Glomerular endothelial cell (primary cell): ENCODE results near the gene CFD. TPM values are rescaled to one million over a fixed set of nuclear protein-coding genes. Genes with fewer than 3 reads are reported as not detected.
"Not testable (repeated sequence)": the region's sequence is repeated elsewhere in the genome, so short reads cannot be mapped to it uniquely, and the experiment has no call there.

Source experiments
- DNase-seq: peaks from one replicate; pipeline ENCODE4 v3.0.0-alpha.2; 2011; ENCODE audit warnings: low read depth, low spot score; ENCODE audit errors: extremely low read depth
- total RNA-seq: library from RNA; depleted of rRNA; stranded (reverse); fragments of >200 nt; gene quantifications from 2 replicates; pipeline ENCODE4 v1.2.3, GENCODE V29; 2015

CFD gene
- total RNA-seq, 1 donor from 2014 or later = 1.2 TPM

DNA sequence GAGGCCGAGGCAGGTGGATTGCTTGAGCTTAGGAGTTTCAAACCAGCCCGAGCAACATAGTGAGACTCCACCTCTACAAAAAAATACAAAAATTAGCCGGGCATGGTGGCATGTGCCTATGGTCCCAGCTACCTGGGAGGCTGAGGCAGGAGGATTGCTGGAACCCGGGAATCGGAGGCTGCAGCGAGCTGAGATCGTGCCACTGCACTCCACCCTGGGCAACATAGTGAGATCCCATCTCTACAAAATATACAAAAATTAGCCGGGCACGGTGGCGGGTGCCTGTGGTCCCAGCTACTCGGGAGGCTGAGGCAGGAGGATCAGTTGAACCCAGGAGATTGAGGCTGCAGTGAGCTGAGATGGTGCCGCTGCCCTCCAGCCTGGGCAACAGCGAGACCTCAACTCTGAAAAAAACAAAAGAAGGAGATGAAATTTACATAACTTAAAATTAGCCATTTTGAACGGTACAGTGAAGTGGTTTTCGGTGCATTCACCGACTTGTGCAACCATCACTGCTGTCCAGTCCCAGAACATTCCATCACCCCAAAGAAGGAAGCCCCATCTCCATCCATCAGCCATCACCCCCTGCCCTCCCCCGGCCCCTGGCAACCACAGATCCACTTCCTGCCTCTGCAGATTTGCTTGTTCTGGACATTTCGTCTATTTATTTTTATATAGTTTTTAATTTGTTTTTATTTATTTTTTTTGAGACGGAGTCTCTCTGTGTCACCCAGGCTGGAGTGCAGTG is 33.4 kb upstream of the CFD start:
- DNase-seq = no peak

- no peak for DNase-seq
These were observed 32.2 kb upstream of the CFD start for GRCh38 chr19:827314-827709.

DNA sequence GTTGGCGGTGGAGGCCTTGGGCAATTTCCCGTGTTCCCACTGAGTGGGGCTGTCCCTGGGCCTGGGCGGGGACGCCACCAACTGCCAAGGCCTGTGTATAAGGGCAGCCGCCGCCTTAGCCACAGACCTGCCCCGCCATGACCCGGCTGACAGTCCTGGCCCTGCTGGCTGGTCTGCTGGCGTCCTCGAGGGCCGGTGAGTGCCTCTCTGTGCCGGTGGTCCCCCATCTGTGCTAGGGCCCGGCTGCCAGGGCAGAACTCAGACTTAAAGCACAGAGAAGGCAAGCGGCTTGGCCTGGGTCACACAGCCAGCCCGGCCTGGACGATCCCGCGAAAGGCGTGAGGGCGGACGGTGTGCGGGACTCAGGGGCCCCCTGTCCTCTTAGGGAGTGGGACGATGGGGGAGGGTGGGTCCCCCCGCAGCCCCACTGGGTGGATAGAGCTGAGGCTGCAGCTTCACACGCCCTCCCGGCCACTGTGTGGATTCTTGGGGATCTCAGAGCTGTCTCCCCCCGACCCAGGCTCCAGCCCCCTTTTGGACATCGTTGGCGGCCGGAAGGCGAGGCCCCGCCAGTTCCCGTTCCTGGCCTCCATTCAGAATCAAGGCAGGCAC is 31.6 kb upstream of the CFD start, which contains the start of gene AZU1:
Gene AZU1, plus strand, starts transcription at position 128 of the 612 bp plus-strand sequence. Its CDS starts 10 bp downstream, at position 138.
- no peak for DNase-seq

- no peak for DNase-seq
These were observed 30.2 kb upstream of the CFD start for GRCh38 chr19:829129-829758.

GRCh38 chr19:831407-832369 is 27.8 kb upstream of the CFD start:
- no peak for DNase-seq

DNA sequence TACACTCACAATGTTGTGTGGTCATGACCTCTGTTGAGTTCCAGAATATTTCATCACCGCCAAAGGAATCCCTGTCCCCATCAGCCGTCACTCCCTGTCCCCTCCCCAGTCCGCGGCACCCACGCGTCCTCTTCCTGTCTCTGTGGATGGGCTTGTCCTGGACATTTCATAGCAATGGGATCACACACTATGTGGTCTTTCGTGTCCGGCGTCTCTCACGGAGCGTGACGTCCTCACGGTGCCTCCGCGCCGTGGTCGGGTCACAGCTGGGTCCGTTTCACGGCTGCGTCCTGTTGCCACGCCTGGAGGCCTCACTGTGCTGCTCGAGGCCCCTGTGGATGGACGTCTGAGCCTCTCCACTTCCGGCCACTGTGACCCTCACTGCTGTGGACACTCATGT is 25.2 kb upstream of the CFD start:
- no peak for DNase-seq

DNA sequence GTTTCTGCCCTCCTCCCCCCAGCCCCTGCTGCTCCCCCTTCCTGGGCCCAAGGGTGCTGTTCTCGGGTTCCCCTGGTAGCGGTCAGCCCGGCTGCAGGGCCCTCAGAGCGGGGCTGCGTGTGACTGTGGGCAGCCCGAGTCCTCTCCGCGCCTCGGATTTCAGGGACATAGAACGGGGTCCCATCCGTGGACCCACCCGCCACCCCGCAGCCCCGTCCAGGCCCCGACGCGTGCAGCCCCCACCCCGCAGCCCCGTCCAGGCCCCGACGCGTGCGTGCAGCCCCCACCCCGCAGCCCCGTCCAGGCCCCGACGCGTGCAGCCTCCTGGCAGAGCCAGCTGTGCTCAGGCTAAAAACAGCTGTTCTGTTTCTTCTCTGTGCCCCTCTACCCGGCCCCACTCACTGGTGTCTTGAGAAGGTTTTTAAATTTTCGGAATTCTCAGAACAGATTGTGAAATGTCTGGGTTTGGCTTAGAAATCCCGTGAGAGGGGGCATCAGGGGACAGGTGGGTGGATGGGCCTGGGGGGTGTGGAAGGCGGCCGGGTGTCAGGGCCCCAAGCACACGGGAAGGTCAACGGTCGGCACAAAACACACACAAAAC is 24.2 kb upstream of the CFD start:
- no peak for DNase-seq

- DNase-seq = no peak
These were observed 18.8 kb upstream of the CFD start, which contains the start of gene PRTN3 for GRCh38 chr19:840519-841206. TSS of gene PRTN3 (plus strand) at chr19:840999. CDS start at chr19:841009, 10 bp downstream.

DNA sequence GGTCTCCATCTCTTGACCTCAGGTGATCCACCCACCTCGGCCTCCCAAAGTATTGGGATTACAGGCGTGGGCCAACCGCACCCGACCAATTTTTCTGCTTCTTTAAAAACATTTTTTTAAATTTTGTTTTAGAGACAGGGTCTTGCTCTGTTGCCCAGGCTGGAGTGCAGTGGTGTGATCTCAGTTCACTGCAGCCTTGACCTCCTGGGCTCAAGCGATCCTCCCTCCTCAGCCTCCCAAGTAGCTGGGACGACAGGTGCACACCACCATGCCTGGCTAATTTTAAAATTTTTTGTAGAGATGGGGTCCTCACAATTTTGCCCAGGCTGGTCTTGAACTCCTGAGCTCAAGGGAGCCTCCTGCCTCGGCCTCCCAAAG is 16.7 kb upstream of the CFD start:
- DNase-seq = not testable (repeated sequence)

DNA sequence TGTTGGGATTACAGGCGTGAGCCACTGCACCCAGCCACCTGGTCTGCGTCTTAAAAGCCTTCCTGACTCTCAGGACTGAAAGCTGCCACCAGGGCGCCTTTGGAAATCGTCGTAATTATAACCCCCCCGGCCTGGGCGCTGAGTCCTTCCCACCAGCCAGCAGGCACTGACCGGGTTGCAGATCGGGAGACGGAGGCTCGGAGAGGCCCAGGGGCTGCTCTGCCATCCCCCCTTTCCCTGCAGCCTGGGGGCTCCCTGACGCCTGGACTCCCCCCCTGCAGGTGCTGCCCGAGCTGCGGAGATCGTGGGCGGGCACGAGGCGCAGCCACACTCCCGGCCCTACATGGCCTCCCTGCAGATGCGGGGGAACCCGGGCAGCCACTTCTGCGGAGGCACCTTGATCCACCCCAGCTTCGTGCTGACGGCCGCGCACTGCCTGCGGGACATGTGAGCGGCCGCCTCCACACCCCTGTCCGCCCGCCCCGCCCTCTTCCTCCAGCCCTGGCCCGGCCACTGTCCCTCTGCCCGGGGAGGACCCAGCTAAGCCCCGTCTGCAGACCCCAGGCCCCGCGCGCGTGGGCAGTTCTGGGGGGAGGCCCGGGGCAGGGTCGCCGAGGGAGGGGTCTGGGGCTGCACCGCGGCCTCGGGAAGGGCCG is 16.2 kb upstream of the CFD start:
- no peak for DNase-seq

GRCh38 chr19:843836-844545 is 15.5 kb upstream of the CFD start:
- DNase-seq = no peak

- no peak for DNase-seq
These were observed 14.9 kb upstream of the CFD start for GRCh38 chr19:844546-844971.

DNA sequence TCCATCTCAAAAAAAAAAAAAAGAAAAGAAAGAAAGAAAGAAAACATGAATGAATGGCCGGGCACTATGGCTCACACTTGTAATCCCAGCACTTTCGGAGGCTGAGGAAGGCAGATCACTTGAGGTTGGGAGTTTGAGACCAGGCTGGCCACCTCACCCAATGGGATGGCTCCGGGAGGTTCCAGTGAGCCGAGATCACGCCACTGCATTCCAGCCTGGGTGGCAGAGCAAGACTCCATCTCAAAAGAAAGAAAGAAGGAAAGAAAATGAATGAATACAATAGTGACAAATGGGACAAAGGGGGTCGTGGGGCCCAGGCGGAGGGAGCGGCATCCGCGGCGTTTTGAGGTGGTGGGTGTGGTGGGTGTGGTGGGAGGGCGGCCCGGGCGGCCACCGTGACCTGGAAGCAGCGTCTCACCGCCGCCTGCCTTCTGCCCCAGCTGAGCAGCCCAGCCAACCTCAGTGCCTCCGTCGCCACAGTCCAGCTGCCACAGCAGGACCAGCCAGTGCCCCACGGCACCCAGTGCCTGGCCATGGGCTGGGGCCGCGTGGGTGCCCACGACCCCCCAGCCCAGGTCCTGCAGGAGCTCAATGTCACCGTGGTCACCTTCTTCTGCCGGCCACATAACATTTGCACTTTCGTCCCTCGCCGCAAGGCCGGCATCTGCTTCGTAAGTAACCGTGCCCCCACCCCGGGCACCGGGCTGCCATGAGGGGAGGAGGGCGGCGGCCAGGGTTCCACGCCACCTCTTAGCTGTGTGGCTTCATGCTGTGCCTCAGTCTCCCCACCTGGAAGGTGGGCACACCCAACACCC is 13.6 kb upstream of the CFD start:
- DNase-seq = no peak

- DNase-seq = no peak
These were observed 11.0 kb upstream of the CFD start for GRCh38 chr19:848386-848921.

GRCh38 chr19:849195-849594 is 10.3 kb upstream of the CFD start:
- not testable (repeated sequence) for DNase-seq

DNA sequence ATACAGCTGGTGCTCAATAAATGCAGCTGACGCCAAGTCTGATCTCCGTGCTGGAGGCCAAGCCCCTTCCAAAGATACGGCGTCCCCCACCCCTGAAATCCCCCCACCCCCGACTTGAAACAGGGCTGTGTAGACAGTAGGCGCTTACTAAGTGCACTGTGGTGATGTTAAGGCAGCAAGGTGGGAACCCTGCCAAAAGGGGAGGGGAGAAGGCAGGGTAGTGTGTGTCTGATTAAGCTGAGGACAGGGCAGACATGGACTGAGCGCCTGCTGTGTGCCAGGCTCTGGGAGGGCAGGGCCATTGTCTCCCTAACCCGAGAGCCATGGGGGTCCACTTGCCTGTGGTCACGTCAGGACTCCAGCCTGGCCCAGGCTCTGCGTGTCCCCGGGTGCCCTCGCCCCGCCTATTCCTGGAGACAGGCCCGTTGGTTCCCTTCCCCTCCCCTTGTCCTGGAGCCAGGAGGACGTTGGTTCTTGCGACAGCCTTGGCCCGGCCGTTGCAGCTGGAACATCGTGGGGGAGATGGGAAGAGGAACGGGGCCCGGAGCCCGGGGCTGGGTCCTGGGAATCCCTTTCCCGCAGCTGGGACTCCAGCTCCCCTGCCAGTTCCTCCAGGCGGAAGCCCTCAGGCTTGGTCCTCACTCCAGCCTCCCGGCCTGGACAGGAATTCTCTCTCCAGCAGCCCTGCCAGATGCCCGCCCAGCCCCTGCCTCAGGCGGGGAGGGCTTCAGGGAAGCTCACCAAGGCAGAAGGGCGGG is 9.1 kb upstream of the CFD start:
- DNase-seq = no peak

DNA sequence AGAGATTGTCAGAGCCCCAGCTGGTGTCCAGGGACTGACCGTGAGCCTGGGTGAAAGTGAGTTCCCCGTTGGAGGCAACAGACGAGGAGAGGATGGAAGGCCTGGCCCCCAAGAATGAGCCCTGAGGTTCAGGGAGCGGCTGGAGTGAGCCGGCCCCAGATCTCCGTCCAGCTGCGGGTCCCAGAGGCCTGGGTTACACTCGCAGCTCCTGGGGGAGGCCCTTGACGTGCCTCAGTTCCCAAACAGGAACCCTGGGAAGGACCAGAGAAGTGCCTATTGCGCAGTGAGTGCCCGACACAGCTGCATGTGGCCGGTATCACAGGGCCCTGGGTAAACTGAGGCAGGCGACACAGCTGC is 8.5 kb upstream of the CFD start:
- no peak for DNase-seq
